Cortex of kidney (tissue), 1 donor: Measurements from ENCODE around the gene MBNL1.
"Not testable (repeated sequence)": the region's sequence is repeated elsewhere in the genome, so short reads cannot be mapped to it uniquely, and the experiment has no call there.

Experiments
- DNase-seq: peaks from one replicate; lab custom pipeline; 2025; lab: John Stamatoyannopoulos, UW

The MBNL1 gene

DNA sequence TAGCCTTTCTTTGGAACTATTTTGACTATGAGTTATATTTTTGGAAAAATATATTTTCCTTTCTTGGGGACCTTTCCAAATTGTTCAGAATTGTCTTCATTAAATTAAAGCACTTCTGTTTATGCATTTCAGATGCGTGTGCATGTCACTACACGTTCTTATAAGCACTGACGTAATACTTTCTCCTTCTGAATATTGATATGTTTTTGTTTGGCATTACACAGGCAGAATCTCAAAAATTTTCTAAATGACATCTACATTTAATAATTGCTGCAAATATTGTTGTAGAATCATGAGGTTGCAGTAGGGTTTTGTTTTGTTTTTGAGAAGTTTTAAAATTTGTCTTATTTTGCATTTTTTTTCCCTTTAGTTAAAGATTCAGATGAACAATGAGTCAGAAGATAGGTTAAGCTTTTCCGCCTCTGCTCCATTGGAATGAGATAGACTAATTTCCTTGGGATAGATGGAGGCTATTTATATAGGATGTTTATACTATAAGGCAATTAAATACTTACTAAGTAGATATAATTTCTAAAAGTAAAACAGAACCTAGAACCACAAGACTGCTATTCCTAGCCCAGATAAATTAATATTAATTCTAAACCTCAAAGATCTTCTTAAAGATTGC is 110.8 kb downstream of the MBNL1 start:
- no peak for DNase-seq

DNA sequence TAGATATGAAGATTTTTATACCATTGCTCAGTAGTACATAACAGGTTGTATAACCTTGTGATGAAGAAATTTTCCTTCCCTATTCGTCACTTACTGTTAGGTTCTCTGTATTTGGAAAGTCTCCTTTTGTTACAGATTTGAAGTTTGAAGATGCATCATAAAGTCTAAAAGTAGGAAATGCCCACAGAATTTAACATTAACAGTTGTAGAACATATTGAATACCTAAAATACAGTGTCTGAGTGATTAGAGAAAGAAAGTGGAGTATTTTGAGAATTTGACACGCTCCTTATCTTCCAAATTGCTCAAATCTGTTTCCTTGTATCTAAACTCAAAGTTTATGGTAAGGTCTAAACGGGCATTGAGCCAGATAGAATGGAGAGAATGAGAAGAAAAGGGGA is 111.3 kb downstream of the MBNL1 start:
- no peak for DNase-seq

DNA sequence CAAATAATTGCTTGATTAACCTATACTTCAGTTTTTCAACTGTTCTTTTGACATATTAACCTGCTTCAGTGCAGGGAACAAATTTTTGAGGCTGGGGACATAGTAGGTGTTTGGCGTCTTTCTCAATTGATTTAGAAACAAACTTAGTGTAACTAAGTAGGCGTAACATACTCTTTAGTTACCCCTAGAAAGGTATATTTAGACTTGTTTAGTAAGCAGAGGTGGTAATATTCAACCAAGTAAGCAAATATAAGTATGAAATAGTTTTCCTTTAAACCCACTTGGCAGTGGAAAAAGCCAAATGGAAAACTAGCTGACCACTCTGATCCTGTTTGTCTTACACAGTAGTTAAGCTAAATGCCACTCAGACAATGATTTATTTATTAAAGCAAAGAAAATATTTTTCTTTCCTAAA is 113.2 kb downstream of the MBNL1 start:
- DNase-seq = no peak

DNA sequence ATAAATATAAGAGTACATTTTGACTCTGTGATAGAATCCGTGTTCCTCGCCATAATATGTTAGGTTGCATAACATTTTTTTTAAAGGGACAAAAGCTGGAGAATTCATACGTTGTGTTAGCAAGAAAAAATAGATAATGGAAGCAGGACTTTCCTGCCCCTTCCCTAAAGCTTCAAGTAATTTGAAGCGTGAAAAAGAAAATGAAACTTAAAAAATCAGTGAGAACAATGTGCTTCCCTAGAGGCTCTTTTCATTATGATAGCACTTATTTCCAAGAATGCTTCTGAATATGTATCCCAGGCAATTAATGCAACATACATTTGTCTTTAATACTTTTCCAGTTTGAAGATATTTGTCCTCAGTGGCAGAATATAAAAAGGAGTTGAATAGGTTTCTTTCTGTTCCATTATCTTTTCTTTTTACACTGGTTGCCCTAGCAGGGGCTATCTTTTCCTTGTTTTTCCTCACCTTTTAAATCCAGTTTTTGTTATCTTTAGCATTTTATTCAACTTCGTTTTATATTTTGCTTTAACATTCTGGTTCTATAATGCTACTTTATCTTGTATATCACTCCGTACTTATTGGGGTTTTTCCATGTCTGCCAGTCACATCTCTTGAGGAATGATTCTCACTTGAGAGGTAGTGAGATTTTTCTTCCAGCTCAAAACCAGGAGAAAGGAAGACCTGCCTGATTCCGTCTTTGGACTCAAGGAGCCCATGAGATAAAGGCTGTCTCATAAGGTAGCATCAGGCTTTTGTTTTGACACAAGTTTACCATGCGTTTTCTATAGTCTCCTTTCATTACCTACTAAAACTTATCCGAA is 113.8 kb downstream of the MBNL1 start:
- no peak for DNase-seq

DNA sequence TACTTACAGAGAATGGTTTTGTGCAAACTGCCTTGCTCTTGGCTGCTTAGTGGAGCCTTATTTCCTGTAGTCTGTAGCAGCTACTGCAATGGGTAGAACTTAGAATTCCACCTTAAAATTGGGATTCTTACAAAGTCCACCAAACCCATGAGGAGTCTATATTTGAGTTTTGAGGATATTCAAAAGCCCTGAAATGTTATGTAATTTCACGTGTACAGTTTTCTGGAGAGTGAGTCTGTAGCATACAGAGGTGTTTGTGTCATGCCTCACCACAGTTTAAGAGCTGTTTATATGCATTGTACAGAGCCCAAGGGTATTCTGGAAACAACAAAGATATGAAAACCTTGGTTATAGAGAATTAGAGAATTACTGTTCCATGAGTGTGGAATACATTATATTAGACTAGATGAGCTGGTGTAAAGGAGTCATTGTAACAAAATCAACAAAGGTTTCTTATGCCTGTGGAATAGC is 114.4 kb downstream of the MBNL1 start:
- no peak for DNase-seq

DNA sequence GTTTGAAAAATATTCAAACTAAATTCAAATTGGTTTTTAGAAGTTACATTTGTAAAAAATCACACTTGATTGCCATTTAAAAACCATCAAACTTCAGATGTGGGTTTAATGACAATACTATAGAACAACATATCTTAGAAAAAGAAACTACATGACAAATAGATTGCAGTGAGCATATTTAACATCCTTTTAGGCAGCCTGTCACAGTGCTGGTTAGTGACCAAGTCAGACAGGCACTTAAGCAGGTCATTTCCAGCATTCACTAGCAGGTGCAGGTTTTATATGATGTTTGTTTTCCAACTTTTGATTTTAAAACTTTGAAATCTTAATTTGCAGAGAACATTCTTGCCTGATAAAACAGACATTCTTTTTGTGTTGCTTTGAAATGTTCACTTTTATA is 115.7 kb downstream of the MBNL1 start:
- no peak for DNase-seq

DNA sequence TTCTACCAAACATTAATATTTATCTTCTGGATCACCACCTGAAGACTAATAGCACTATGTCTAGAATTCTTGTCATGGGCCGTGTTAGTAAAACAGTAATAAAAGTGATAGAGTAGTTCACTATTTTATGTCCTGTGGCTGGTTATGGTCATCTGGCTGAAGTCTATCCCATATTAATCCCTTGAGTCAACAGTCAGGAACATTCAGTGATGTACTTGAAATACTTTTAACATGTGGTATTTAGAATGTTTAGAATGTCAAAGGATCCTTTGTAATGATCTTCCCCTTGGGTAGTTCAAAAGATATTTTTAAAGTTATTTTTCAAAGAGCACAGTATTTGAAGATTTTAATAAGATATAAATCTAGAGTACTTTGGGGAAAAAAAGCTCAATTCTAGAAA is 117.0 kb downstream of the MBNL1 start:
- no peak for DNase-seq

DNA sequence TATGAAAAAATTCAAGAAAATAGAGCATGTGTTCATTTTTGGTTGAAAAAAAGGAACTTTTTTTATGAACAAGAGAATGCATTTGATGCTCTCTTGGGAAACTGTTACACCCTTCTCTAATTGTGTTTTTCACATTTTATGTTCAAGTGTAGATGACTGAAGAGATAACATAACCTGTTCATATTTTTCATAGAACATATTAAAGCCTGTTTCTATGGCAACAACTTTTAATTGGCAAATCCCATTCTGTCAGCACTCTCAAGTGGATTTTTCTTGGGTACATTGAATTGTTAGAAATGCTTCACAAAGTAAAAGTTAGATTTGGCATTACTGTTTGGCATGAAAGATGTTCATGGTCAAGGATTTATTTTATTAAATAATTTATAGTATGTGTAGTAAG is 117.5 kb downstream of the MBNL1 start:
- no peak for DNase-seq

DNA sequence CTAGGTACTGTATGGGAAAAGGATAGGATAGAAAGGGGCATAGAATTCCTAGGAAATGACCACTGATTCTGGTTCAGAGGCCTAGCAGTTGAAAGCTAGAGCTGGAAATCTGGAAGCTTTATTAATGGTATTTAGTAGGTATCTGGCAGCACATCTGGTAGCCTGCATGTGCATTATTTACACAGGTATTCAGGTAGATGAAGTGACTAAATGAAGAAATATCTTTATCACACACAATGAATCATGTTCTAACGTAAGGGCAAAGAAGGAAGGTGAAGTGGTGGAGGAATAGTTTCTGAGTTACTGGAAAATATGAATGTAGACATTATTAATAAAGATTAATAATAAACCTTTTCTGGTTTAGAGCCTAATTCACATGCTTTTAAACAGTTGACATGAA is 119.9 kb downstream of the MBNL1 start:
- DNase-seq = no peak

DNA sequence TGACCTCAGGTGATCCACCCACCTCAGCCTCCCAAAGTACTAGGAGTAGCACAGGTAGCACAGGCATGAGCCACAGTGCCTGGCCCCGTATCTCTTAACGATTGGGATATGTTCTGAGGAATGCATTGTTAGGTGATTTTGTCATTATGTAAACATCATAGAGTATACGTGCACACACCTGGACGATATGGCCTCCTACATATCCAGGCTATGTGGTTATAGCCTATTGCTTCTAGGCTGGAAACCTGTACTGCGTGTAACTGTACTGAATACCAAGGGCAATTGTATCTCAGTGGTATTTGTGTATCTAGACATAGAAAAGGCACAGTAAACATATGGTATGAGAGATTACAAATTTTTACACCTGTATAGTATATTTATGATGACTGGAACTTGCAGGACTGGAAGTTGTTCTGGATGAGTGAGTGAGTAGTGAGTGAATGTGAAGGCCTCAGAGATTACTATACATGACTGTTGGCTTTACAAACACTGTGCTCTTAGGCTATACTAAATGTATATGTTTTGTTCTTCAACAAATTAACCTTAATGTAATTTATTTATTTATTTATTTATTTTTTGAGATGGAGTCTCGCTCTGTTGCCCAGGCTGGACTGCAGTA is 120.7 kb downstream of the MBNL1 start:
- DNase-seq = no peak

DNA sequence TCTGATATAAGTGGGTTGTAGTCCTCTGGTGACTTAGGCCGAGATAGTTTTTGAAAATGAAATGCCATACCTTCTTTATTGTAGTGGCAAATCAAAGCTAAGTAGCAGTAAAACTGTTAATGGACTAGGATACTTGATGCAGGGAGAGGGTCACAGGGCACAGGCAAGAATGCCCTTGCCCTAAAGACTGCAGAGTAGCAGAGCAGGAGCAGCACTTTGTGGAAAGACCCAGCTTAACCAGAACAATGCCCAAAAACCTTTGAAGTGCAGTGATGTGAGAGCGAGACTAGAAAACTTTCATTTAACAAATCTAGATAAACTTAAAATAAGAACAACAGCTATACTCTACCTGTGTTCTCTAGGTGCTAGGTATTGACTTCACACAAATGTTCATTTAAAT is 121.9 kb downstream of the MBNL1 start:
- DNase-seq = no peak

DNA sequence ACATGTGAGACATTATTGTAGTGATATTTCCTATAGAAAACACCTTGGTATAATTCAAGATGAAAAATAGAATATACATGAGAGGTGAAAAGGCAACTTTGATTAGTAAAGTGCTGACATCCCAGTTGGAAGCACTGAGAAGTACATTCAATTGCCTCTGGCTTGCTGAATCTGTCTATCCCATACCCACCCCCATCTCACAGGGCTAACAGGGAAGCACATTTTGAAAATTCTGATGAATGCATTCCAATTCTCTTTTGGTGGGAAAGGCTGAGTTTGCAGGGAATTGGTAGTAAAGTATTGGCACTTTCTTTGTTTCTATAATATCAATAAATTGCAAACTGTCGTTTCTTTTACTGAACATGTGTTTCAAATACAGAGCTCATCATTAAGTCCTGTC is 122.9 kb downstream of the MBNL1 start:
- no peak for DNase-seq

DNA sequence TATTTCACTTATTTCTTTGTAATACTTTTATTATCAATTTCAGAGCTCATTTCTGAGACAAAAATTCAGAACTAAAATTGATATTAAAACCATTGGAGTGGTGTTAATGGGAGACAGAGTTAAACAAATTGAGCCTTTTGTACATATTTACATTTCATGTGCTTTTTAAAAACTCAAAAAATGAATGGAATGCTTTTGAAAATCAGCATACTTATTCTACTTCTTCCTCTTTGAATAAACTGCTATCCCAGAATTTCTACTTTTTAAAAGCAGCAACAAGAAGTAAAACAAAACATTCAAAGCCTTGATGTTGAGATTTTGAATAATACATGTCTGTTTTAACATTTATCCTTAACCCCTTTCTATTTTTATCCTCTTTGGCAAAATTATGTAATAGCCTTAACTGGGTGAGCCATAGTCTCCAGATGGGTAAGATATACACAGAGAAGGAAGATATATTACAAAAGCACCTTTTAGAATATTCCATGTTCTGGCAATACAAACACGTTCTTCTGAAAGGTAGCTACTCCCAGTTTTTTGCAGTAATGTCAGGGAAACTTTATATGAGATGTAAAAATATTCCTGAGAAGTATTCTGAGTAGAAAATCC is 123.6 kb downstream of the MBNL1 start:
- DNase-seq = no peak

DNA sequence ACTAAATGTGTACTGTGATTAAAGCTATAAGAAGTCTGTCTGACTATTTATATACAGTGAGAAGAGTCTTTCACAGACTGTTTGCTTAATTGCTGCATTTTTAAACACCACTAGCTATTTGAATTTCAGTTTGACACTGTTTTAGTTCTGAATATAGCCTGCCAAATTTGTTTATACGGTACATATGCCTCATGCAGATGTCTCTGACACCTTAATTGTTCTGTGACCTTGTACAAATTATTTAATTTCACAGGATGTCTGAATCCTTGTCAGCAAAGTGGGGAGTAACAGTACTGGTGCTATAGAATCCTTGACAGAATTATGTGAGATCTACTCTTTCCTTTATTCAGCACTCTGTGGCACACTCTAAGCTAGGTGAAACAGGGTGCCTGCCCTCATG is 125.5 kb downstream of the MBNL1 start:
- DNase-seq = no peak

DNA sequence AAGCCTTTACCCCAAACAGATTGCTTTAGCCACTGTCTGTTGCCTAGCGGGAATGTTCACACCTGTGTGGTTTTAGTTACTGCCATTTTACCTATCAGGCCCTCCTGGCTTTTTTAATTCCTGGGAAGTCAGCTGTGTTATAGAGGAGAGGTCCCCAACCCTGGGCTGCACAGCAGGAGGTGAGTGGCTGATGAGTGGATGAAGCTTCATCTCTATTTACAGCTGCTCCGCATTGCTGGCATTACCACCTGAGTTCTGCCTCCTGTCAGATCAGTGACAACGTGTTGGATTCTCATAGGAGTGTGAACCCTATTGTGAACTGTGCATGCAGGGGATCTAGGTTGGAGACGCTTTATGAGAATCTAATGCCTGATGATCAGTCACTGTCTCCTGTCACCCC is 127.0 kb downstream of the MBNL1 start:
- no peak for DNase-seq

DNA sequence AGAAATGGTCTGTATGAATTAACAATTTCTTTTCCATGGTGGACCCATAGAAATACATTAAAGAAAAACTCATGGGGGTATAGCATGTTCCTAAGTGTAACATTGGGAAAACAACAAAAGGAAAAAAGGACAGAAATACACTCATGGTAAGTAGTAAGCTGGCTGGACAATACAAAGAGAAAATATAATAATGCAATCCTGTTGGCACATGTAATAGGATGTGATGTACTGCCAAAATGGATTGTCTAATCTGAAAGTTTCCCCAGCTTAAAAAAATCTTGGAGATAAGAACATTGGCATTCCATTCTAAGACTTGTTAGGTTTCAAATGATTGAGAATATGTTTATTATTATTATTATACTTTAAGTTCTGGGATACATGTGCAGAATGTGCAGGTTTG is 128.1 kb downstream of the MBNL1 start:
- DNase-seq = no peak

DNA sequence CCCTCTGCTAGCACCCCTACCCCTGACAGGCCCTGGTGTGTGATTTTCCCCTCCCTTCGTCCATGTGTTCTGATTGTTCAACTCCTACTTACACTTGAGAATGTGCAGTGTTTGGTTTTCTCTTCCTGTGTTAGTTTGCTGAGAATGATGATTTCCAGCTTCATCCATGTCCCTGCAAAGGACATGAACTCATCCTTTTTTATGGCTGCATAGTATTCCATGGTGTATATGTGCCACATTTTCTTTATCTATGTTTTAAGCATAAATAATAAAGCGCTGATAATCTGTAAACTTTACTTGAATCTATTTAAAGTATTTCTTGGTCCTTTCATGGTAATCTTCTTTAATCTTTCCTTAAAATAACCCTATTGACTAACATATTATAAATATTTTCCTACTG is 128.6 kb downstream of the MBNL1 start:
- not testable (repeated sequence) for DNase-seq

DNA sequence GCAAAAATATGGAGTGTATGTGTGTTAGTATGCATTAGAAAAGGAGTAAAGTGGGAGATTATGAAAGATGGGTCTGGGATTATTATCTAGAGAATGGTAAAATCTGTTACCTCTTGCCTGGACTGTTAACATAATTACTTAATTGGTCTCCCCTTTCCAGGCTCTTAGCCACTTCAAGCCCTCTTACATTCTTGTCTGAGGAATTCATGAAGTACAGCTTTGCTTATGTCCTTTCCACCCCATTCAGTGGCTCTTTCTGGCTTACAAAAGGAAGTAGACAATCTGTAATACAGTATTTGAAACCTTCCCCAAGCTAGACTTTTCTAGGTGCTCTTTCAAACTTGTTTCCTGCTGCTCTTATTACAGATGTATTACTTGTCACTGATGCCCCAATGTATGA is 129.8 kb downstream of the MBNL1 start:
- DNase-seq = no peak

DNA sequence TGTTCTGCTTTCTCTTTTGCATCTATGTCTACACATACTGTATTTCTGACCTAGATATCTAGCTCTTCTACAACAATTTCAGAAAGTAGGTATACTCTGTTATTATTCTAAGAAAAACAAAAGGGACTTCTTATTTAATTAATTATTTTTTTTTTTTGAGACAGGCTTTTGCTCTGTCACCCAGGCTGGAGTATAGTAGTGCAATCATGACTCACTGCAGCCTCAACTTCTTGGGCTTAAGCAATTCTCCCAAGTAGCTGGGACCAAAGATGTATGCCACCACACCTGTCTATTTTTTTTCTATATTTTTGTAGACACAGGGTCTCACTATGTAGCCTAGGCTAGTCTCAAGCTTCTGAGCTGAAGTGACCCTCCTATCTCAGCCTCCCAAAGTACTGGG is 130.6 kb downstream of the MBNL1 start:
- DNase-seq = no peak

DNA sequence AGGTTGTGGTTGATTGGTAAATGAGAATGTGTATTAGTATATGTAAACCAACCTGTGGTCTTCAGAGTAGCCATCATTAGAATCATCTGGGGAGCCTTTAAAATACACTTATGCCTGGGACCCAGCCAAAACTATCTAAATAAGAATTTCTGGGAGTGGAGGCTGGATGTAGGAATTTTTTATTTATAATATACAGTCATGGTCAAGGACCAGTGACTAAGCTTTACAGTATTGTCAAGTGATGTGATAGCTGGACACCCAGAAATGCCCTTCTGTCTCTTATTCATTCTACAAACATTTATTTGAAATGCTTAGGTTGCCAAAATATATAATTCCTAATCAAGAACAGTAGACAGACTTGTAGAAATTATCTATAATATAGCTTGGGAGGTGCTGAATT is 132.2 kb downstream of the MBNL1 start:
- DNase-seq = no peak

DNA sequence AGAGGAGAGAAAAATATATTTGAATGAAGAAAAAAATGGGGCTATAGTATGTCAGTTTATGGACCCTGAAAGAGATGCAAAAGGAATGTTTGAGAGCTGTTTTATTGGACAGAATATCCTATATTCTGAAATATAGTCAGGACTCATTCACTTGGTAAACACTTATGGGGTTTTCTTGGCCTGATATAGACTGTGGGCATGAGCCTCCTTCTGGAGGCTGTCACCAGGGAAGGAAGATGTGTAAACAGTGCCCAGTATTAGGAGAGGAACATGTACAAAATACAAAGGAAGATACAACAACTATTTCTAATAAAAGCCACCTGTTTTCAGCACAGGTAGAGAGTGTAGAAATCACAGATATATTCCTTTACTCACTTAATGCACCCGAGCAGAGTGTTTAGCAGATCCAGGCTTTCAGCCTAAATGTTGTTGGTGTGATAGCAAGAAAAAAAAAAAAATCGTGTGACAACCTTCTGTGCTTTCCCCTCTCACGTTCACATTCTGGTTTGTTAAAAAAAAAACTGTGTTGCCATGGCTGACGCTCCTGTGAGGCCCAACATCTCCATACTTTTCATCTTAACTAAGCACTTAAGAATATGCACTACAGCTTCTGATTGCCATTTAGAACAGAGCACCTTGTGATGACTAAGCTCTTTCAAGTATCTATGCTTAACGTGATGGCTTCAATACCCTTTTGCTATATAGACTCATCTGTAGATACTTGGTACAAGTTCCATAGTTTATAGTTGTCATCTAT is 134.1 kb downstream of the MBNL1 start:
- DNase-seq = no peak

DNA sequence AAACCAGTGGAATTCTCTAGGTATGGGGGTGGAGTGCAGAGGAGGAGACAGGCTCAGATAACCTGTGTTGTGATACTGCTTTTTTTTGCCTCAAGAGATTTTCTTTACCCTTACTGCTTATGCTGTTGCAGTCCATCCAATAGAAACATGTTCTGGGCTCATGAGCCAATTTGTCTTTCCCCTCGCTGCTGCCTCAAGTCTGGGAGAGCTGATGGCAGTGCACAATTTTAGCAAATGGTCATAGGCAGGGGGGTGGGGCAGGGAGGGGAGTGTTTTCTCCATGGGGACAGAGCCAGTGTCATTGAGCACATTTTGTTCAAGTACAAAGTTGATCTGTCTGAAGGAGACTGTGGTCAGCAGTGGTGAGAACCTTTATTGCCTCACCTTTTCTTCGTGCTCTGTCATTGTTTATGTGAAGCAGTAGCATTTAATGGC is 134.9 kb downstream of the MBNL1 start:
- no peak for DNase-seq
